ENCODE results near the gene GGNBP2.

The GGNBP2 gene

DNA sequence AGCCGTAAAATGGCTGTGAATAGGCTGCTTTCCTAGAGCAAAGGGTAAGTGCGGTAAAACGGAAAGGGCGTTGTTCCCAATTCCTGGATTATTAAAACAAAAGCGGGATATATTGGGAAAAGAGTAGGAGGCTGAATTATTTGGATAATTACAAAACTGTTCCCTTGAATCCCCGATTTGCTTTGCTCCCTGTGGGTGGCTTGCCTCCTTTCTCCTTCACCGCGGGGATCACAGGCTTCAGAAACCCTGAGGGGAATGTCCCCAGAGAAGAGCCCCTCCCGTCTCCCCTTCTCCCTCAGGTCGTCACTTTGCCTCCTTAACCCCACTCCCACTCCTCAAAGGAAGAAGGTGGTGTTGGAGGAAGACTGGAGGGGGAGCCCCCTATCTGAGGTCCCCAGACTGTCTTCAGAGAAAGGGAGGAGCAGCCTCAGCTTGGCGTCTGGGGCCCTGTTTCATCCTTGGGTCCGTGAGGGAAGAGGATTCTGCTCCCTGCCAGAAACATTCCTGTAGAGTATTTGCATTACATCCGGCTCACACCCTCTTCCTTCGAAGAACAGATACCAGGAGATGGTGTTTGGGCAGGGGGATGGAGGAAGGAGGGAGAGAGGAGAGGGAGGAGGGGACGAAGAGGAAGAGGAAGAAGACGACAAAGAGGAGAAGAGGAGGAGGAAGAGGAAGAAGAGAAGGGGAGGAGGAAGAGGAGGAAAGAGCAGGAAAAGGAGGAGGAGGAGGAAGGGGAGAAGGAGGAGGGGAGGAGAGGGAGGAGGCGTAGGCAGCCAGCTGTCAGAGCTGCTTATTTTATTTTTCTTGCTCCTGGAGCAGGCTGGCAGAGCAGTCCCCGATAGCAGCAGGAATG lies 88.4 kb downstream of the GGNBP2 start:
- no peak for DNase-seq
